HG03342 (cell line): ENCODE measurements around the gene LEAP2.
"Not testable (repeated sequence)": the region's sequence is repeated elsewhere in the genome, so short reads cannot be mapped to it uniquely, and the experiment has no call there.

Experiments used
- ATAC-seq: cut with Tn5 transposase; IDR thresholded peaks from one replicate; pipeline ENCODE4 v1.9.1; 2021; ENCODE audit warnings: mild to moderate bottlenecking, moderate library complexity; ENCODE audit not compliant: unreplicated experiment

The LEAP2 gene

DNA sequence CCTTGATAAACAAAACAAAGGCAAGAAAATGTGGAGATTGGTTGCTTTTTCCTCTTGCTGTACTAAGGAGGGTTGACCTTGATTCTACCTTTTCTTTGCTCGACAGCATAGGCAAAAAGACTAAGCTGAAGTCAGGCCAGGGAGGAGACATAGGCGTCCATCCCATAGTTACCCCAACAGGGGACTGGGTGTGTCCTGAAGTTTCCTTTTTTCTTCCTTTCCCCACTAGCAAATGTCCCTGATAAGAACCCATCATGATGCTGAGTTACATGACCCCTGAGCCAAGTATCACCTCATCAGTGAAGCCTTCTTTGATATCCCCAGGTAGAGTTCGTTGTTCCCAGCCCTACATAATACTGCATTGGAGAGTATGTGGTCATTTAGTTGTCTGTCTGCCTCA lies 33.2 kb upstream of the LEAP2 start:
- no peak for ATAC-seq

GRCh38 chr5:132840896-132841295 lies 32.6 kb upstream of the LEAP2 start:
- ATAC-seq, result no peak

DNA sequence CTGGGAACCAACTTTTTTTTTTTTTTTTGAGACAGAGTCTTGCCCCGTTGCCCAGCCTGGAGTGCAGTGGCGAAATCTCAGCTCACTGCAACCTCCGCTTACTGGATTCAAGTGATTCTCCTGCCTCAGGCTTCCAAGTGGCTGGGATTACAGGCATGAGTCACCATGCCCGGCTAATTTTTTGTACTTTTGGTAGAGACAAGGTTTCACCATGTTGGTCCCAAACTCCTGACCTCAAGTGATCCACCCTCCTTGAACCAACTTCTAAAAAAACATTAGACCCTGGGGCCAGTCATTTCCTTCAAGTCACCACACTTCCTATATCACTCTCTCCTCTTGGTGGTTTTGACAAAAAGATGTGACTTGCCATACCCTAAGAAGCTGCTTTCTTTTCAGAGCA lies 32.2 kb upstream of the LEAP2 start:
- no peak for ATAC-seq

- ATAC-seq, result no peak
Observed at GRCh38 chr5:132848270-132848669, 25.2 kb upstream of the LEAP2 start.

- no peak for ATAC-seq
Observed at GRCh38 chr5:132849347-132849746, 24.1 kb upstream of the LEAP2 start.

DNA sequence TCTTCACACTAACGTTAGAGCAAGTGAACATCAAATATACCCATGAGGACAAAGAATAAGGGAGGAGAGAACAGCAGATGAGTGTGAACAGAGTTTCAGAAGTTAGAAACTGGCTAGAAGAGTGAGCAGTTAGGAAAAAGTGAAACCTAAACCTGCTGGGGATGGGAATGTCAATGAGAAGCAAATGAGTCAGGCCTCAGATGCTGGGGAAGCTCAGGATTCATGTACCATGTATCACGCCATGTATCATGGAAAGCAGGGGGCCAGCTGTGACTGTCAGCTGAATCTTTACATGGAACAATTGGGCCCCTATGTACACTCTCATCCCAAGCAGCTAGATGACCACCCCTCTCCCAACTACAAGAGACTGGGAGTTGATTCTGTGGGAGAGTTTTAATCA lies 23.4 kb upstream of the LEAP2 start:
- no peak for ATAC-seq

- ATAC-seq, result no peak
Observed at GRCh38 chr5:132853323-132853722, 20.1 kb upstream of the LEAP2 start.

GRCh38 chr5:132853790-132854189 lies 19.7 kb upstream of the LEAP2 start:
- ATAC-seq, result no peak

DNA sequence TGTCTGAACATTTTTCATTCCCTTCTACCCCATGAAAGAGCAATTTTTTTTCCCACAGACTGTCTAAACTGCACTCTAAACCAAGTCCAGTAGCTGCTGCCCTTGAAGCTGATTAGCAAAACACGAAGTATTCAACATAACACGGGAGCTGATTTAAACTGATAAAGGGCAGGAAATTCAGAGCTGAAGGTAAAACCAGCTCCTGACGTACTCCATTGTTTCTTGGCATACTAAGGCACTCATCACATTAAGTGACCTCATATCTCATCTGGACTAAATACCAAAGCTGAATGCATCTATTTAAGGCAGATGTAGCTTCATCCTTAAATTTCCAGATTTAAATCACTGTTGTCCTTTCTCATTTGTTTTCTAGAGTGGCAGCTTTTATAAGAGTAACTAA lies 19.2 kb upstream of the LEAP2 start:
- no peak for ATAC-seq

GRCh38 chr5:132854992-132855391 lies 18.5 kb upstream of the LEAP2 start:
- not testable (repeated sequence) for ATAC-seq

- no peak for ATAC-seq
Observed at GRCh38 chr5:132856011-132856410, 17.5 kb upstream of the LEAP2 start.

DNA sequence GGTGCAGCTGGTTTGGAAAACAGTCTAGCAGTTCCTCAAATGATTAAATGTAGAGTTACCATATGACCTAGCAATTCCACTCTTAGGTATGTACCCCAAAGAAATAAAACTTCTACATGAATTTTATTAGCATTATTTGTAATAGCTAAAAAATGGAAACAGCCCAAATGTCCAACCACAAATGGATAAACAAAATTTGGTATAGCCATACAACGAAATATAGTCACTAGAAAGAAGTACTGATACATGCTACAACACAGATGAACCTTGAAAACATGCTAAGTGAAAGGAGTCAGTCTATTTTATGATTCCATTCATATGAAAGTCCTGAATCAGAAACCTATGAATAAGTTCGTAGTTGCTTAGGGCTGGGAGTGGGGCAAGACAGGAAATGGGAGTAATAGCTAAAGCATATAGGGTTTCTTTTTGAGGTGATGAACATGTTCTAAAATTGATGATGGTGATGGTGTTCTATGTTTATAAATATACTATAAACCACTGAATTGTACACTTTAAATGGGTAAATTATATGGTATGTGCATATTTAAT lies 13.5 kb upstream of the LEAP2 start:
- no peak for ATAC-seq

DNA sequence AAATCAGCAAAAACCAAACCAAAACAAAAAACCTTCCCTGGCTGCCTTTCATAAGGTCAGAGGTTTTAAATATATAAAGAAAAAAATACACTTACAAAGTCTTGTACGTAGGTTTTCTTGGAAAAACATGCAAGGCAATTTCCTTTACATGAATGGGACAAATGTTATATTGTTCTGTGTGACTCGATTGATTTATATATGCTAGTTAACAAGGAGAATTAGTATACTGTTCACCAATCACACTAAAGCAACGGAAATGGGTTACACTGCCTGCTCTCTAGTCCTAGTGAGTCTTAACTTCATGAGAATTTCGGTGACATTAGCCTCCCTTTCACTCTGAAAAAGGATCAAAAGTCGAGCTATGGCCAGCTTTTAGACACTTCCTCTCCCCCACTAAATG lies 12.7 kb upstream of the LEAP2 start:
- no peak for ATAC-seq

GRCh38 chr5:132865668-132866341 lies 7.7 kb upstream of the LEAP2 start:
- ATAC-seq, result no peak

DNA sequence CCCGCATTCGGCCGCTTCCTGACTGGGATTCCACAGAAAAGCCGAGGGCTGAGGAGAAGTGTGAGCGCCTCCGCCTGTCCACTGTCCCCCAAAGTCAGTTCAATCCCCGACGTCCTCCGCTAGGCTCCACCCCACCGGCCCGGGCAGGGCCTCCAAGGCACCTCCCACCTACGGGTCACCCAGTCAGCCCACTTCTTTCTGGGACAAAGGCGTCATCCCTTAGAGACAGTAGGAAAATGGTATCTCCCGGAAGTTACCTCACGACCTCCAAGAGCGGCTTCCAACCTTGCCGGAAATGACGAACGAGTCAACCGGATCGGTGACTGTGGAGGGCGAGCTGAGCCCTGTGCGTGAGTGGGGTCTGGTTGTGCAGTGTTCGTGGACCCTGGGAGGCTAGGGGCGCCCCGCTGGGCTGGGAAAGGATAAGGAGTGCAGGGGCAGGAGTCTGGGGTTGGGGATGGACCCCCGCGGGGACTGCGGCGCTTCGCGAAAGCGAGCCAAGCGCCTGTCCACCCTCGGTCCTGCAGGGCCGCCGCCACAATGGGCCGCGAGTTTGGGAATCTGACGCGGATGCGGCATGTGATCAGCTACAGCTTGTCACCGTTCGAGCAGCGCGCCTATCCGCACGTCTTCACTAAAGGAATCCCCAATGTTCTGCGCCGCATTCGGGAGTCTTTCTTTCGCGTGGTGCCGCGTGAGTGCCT lies 7.0 kb upstream of the LEAP2 start, which contains the start of the genes GDF9 and UQCRQ:
GDF9 (minus strand) TSS at position 128 of the 704 bp plus-strand sequence. CDS start 1,936 bp downstream, outside the sequence.
UQCRQ (plus strand) TSS at position 301 of the 704 bp plus-strand sequence; CDS start at position 541, 240 bp downstream.
- ATAC-seq, result peak; percentile 99

DNA sequence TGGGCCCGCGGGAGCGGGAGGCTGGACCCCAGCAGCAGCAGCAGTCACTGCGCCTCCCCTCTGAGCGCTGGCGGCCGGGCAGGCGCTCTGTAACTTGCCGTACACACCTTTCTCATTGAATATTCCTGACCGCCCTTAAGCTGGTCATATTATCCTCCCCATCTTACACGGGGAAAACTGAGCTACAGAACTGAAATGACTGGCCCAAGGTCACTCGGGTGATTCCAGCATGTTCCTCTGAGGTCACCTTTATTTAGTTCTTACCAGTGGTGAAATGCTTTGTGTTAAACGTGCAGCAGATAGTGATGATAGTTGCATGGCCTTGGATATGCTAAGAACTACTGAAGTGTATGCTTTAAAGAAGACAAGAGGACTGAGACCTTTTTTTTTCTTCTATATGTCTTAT lies 6.4 kb upstream of the LEAP2 start:
- ATAC-seq, result no peak

GRCh38 chr5:132868754-132869153 lies 4.7 kb upstream of the LEAP2 start:
- ATAC-seq, result no peak

DNA sequence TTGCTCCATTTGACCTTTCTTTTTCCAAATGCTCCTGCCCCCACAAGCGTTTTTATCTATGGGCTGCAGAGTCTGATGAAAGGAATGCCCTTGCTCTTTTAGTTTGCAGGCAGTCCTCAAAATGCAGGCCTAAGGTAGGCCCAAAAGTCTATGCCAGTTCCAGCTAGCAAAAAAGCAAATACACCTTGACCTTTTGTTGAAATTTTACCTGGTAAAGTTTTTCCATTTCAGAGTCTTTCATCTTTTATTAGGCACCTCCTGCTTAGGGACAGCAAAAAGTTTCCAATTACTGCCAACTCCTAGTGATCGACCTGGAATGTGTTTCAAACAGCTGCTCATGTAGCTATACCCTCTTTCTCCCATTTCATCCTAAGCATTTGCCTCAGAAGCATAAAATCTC lies 2.7 kb upstream of the LEAP2 start:
- ATAC-seq, result no peak

GRCh38 chr5:132871459-132872284 lies 1.8 kb upstream of the LEAP2 start:
- ATAC-seq, result no peak

DNA sequence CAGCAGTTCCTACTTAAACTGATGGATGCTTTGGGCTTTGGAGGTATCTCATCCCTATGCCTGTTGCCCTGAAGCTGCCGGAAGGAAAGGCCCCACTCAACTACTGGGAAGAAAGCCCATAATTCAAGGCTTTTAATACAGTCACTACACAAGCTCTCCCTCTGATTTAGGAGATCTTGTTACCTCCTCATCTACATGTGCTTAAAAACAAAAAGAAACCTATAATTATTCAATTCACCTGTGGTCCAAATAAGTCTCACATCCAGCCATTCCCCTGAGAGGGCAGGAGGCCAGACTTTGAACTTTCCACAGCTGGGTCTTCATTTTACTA lies 715 bp upstream of the LEAP2 start:
- ATAC-seq, result no peak

DNA sequence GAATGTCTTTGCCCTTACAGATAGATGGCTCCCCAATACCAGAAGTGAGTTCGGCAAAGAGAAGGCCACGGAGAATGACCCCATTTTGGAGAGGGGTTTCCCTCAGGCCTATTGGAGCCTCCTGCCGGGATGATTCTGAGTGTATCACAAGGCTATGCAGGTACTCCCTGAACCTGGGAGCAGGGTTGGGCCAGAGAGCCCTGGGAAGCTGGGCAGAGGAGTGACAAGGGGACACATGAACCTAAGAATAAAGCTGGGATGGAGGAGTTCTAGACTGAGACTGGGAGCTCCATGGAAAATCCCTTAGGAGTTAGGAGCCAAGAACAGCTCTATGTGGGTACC lies 433 bp downstream of the LEAP2 start:
- no peak for ATAC-seq
